ENCODE data around the gene PPM1E.

DNA sequence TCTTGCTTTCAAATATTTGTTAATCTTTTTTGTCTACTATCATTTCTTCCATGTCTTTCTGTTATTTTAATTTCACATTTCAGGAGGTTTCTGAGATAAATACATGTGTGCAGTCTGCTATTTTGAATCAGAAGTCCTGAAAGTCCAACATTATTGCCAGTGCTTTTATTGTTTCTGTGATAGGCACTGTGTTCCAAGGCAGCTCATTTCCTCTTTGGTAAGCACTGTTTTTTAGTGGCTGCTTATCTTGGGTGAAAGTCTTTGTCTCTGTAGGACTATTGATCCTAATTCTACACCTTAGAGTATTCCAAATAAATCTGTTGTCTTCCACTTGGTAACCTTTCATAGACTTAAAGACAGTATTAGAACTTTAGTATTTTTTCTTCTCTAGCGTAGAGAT is 76.1 kb downstream of the PPM1E start:
- TF ChIP-seq POLR2A (IDR thresholded peaks at IDR 0.05) = no peak
- TF ChIP-seq POLR2AphosphoS5 (IDR thresholded peaks at IDR 0.05) = no peak

Measured in suprapubic skin (tissue), 4 donors.